Non-pigmented ciliary epithelial cell (primary cell): ENCODE data around the gene LYPD5.

Experiments used
- DNase-seq: peaks from one replicate; pipeline ENCODE4 v3.0.0-alpha.2; 2010; ENCODE audit warnings: low read depth

The LYPD5 gene

DNA sequence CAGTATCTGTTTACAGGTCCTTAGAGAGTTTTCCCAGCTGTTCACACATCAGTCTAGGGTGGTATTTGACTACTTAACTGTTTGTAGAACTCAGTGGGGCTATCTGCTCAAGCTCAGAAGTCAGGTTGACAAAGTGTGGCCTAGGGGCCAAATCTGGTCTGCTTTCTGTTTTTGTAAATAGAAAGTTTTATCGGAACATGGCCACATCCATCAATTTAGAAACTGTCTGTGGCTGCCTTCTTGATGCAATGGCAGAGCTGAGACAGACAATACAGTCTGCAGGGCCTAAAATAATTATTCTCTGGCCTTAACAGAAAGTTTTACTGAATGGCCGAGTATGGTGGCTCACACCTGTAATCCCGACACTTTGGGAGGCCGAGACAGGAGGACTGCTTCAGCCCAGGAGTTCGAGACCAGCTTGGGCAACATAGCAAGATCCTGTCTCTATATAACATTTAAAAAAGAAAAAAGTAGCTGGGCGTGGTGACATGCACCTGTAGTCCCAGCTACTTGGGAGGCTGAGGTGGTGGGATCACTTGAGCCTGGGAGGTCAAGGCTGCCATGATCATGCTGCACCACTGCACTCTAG lies 49.9 kb downstream of the LYPD5 start:
- DNase-seq: no peak

DNA sequence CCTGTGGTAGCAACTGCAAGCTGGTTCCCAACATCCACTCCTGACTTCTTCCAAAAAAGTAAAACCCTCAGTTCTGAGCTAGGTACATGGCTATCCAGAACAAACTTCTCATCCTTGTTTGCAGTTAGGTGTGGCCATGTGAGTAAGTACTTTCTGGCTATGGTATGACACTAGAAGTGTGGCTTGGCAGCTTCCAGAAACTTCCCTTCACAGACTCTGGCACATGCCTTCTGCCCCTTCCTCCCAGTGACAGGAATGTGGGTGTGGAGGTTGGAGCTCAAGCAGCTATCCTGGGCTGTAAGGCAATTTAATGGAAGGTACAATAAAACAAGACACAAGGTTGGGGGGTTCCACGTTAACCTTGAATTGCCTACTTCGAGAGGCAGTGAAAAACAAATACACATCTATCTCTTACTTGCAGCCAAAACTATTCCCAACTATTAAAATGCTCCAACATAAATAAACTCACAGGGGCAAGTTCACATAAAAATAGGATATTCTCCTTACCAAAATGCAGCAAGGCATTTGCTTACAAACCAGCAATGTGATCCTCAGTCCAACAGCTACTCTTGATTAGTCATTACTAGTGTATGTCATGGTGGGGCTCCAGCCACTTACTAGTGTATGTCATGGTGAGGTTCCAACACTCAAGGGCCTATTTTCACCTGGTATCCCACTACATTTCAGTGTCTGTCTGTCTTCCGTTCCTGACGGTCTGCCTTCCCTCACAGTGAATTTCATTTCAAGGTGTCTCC lies 50.6 kb downstream of the LYPD5 start:
- peak; percentile 23 for DNase-seq

DNA sequence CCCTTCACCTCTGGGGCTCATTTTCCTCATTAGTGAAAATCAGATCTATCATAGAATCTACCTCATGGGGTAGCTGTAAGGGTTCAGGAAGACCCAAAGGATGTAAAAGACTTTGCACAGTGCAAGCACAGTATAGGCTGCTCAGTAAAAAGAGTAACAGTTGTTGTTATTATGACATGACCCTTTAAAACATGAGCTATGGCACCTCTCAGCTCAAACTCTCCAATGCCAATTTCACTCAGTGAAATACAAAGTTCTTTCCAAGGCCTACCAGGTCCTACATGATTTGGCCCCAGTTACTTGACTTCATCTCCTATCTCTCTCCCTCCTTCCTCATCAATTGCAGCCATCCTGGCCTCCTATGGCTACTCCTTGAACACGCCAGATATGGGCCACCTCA lies 52.3 kb downstream of the LYPD5 start:
- DNase-seq: no peak

DNA sequence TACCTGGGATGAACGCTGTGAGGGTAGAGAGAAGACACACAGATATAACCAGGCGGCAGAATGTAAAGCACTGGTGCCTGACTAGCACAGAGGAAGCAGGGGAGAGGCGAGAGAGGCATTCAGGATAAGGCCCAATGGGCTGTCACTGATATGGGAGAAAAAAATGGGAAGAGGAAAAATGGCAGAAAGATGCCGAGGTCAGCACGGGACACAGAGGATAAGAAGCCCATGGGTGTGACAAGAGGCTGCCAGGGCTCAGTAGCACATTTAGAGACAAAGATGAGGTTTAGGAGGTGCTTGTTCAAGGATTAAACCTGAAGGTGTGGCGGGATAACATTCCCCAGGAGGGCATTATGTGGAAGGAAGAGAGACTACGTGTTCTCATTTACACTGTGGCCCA lies 53.1 kb downstream of the LYPD5 start:
- no peak for DNase-seq

DNA sequence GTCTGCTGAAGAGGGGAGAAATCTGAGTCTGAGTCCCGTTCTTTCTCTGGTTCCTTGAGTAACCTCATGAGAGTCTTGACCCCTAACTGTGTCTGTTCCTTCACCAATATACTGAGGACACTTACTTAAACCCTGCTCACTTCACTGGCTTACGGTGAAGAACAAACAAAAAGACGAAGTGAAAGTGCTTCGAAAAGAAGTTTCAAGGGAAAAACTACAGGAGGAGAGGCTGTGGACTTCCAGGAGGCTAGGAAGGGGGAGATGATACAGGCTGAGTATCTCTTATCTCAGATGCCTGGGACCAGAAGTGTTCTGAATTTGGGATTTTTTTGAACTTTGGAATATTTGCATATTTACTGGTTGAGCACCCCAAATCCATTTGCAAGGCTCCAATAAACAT lies 53.6 kb downstream of the LYPD5 start:
- DNase-seq: no peak

DNA sequence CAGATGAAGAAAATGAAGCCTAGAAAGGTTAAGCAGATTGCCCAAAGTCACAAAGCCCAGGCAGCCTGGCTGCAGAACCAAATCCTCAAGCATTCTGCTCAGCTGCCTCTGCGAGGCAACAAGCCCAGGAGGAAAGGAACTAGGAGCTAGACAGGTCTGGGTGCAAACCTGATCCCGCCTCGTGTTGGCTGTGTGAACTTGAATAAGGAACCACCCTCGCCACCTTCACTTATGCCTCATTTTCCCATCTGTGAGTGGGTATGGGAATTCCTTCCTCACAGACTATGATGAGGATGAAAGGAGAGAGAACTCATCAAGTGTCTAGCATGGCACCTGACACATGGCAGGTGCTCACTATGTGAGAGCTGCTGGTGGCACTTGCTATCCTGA lies 54.0 kb downstream of the LYPD5 start:
- no peak for DNase-seq

DNA sequence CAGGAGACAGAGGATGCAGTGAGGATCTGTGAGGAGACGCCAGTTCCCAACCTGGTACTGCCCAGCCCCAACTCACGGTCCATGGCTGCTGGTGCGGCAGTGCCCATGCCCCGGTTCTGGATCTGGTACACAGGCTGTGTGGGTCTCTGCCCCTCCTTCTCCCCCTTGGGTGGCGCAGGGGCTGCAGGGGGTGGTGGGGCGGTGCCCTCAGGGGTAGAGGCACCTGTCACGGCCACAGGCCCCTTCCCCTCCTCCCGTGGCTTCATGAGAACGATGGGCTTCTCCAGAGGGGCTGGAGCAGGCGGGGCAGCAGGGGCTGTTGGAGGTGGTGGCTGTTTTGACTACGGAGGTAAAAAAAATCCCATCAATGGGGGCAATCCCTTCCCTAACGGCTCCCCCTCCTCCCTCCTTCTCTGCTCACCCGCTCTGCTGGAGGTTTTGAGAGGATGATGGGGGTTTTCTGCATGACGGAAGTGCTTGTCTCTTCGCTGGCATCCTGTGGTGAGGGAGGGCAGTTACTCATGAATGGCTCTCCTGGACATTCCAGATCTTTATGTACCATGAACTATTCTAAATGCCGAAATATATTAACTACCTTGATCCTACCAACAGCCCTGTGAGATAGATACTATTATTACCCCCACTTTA lies 54.6 kb downstream of the LYPD5 start:
- no peak for DNase-seq
